Activated T-cell treated with anti-CD3 and anti-CD28 coated beads, Interleukin-2, amount 50 U/mL, for 24 hours (primary cell): Measurements from ENCODE around the gene TTC38.
A peak's percentile ranks its signal among the peaks of the same experiment; 100 is the strongest.

Experiments
- DNase-seq: peaks from one replicate; pipeline ENCODE4 v3.0.0-alpha.2; 2020
- H3K27ac Mint-ChIP-seq: 2 replicates; pipeline ENCODE4 v1.8.0; 2020; ENCODE audit warnings: mild to moderate bottlenecking, mixed read lengths
- H3K27me3 Mint-ChIP-seq: 2 replicates; pipeline ENCODE4 v1.8.0; 2020; ENCODE audit warnings: mixed read lengths
- H3K36me3 Mint-ChIP-seq: 2 replicates; pipeline ENCODE4 v1.8.0; 2020; ENCODE audit warnings: low read depth, mixed read lengths
- H3K4me1 Mint-ChIP-seq: 2 replicates; pipeline ENCODE4 v1.8.0; 2020; ENCODE audit warnings: low read depth, mixed read lengths
- H3K4me3 Mint-ChIP-seq: 2 replicates; pipeline ENCODE4 v1.8.0; 2020; ENCODE audit warnings: mild to moderate bottlenecking, moderate library complexity, mixed read lengths
- H3K9me3 Mint-ChIP-seq: 2 replicates; pipeline ENCODE4 v1.8.0; 2020; ENCODE audit warnings: mixed read lengths

Gene TTC38

GRCh38 chr22:46239261-46240048 is 28.4 kb upstream of the TTC38 start:
- Mint-ChIP-seq H3K4me3 (no peak overlapping the region), H3K36me3 (peaks cover 35% of the 10 kb centered on the region), H3K27me3 (no peaks in the 10 kb centered on the region), H3K27ac (no peak overlapping the region), H3K9me3 (no peaks in the 10 kb centered on the region), H3K4me1 (peaks cover 18% of the 10 kb centered on the region)
- DNase-seq = no peak

GRCh38 chr22:46240073-46240472 is 27.7 kb upstream of the TTC38 start:
- Mint-ChIP-seq H3K36me3 (peaks cover 38% of the 10 kb centered on the region), H3K4me1 (peaks cover 18% of the 10 kb centered on the region), H3K4me3 (no peak overlapping the region), H3K27ac (no peak overlapping the region), H3K9me3 (no peaks in the 10 kb centered on the region), H3K27me3 (no peaks in the 10 kb centered on the region)
- DNase-seq = no peak

GRCh38 chr22:46240506-46240905 is 27.3 kb upstream of the TTC38 start:
- Mint-ChIP-seq H3K4me3 (no peak overlapping the region), H3K4me1 (peaks cover 18% of the 10 kb centered on the region), H3K27me3 (no peaks in the 10 kb centered on the region), H3K27ac (no peak overlapping the region), H3K36me3 (peaks cover 37% of the 10 kb centered on the region), H3K9me3 (no peaks in the 10 kb centered on the region)
- no peak for DNase-seq

- Mint-ChIP-seq H3K27ac (no peak overlapping the region), H3K4me1 (peaks cover 18% of the 10 kb centered on the region), H3K9me3 (no peaks in the 10 kb centered on the region), H3K36me3 (peaks cover 38% of the 10 kb centered on the region), H3K27me3 (no peaks in the 10 kb centered on the region), H3K4me3 (no peak overlapping the region)
- no peak for DNase-seq
Measured at GRCh38 chr22:46240907-46241306, 26.9 kb upstream of the TTC38 start.

- Mint-ChIP-seq H3K27me3 (no peaks in the 10 kb centered on the region), H3K4me3 (no peak overlapping the region), H3K9me3 (no peaks in the 10 kb centered on the region), H3K36me3 (peaks cover 41% of the 10 kb centered on the region), H3K4me1 (peaks cover 18% of the 10 kb centered on the region), H3K27ac (no peak overlapping the region)
- no peak for DNase-seq
Measured at GRCh38 chr22:46241396-46242007, 26.3 kb upstream of the TTC38 start.

- Mint-ChIP-seq H3K9me3 (no peaks in the 10 kb centered on the region), H3K27me3 (no peaks in the 10 kb centered on the region), H3K27ac (no peak overlapping the region), H3K4me3 (no peak overlapping the region), H3K4me1 (peaks cover 18% of the 10 kb centered on the region), H3K36me3 (peaks cover 36% of the 10 kb centered on the region)
- no peak for DNase-seq
Measured at GRCh38 chr22:46242076-46242475, 25.7 kb upstream of the TTC38 start.

- Mint-ChIP-seq H3K36me3 (peaks cover 29% of the 10 kb centered on the region), H3K27me3 (no peaks in the 10 kb centered on the region), H3K9me3 (no peaks in the 10 kb centered on the region), H3K27ac (no peak overlapping the region), H3K4me1 (peaks cover 18% of the 10 kb centered on the region), H3K4me3 (no peak overlapping the region)
- no peak for DNase-seq
Measured at GRCh38 chr22:46244771-46245170, 23.0 kb upstream of the TTC38 start.

GRCh38 chr22:46245511-46245910 is 22.3 kb upstream of the TTC38 start:
- peaks cover 29% of the 10 kb centered on the region for H3K36me3 Mint-ChIP-seq
- DNase-seq = no peak
- H3K27me3 Mint-ChIP-seq = no peaks in the 10 kb centered on the region
- H3K4me1 Mint-ChIP-seq = peaks cover 11% of the 10 kb centered on the region
- H3K27ac Mint-ChIP-seq = no peak overlapping the region
- no peaks in the 10 kb centered on the region for H3K9me3 Mint-ChIP-seq
- no peak overlapping the region for H3K4me3 Mint-ChIP-seq

GRCh38 chr22:46246178-46246577 is 21.6 kb upstream of the TTC38 start:
- H3K36me3 Mint-ChIP-seq = peaks cover 29% of the 10 kb centered on the region
- H3K27me3 Mint-ChIP-seq = no peaks in the 10 kb centered on the region
- no peak overlapping the region for H3K4me3 Mint-ChIP-seq
- no peak overlapping the region for H3K27ac Mint-ChIP-seq
- peaks cover 15% of the 10 kb centered on the region for H3K4me1 Mint-ChIP-seq
- DNase-seq = no peak
- H3K9me3 Mint-ChIP-seq = no peaks in the 10 kb centered on the region

- Mint-ChIP-seq H3K27me3 (no peaks in the 10 kb centered on the region), H3K36me3 (peaks cover 29% of the 10 kb centered on the region), H3K27ac (no peak overlapping the region), H3K9me3 (no peaks in the 10 kb centered on the region), H3K4me1 (peaks cover 28% of the 10 kb centered on the region), H3K4me3 (no peak overlapping the region)
- DNase-seq = no peak
Measured at GRCh38 chr22:46247443-46247975, 20.3 kb upstream of the TTC38 start.

- Mint-ChIP-seq H3K9me3 (no peaks in the 10 kb centered on the region), H3K4me3 (peak within 1 kb of the TSS; percentile 79), H3K4me1 (peaks cover 40% of the 10 kb centered on the region), H3K27ac (peak within 1 kb of the TSS; percentile 91), H3K36me3 (peaks cover 16% of the 10 kb centered on the region), H3K27me3 (no peaks in the 10 kb centered on the region)
- DNase-seq = peak; percentile 96
Measured at GRCh38 chr22:46250035-46250782, 17.6 kb upstream of the TTC38 start, which contains the start of gene CDPF1. CDPF1 (minus strand) TSS chr22:46250293; CDS start chr22:46248284, 2,009 bp downstream.

- Mint-ChIP-seq H3K27me3 (no peaks in the 10 kb centered on the region), H3K27ac (peak overlapping the region; percentile 91), H3K4me1 (peaks cover 40% of the 10 kb centered on the region), H3K36me3 (peaks cover 13% of the 10 kb centered on the region), H3K4me3 (peak overlapping the region; percentile 79), H3K9me3 (no peaks in the 10 kb centered on the region)
- no peak for DNase-seq
Measured at GRCh38 chr22:46250783-46251125, 17.1 kb upstream of the TTC38 start.

- Mint-ChIP-seq H3K36me3 (peaks cover 8% of the 10 kb centered on the region), H3K9me3 (no peaks in the 10 kb centered on the region), H3K27me3 (no peaks in the 10 kb centered on the region), H3K4me3 (peak overlapping the region; percentile 79), H3K27ac (peak overlapping the region; percentile 91), H3K4me1 (peaks cover 40% of the 10 kb centered on the region)
- no peak for DNase-seq
Measured at GRCh38 chr22:46251266-46251665, 16.5 kb upstream of the TTC38 start.

GRCh38 chr22:46251816-46252380 is 15.9 kb upstream of the TTC38 start:
- Mint-ChIP-seq H3K27me3 (no peaks in the 10 kb centered on the region), H3K27ac (peak overlapping the region; percentile 91), H3K4me3 (peak overlapping the region; percentile 79), H3K36me3 (peaks cover 4% of the 10 kb centered on the region), H3K9me3 (no peaks in the 10 kb centered on the region), H3K4me1 (peaks cover 40% of the 10 kb centered on the region)
- DNase-seq = no peak
